Ishikawa (cell line): ENCODE results near the gene TBC1D5.

ENCODE experiments used
- TEAD4 ChIP-seq: IDR thresholded peaks from 2 replicates; pipeline ENCODE4 v1.6.1; 2012
- YY1 ChIP-seq: IDR thresholded peaks from 2 replicates; pipeline ENCODE4 v1.6.1; 2012; ENCODE audit warnings: low read depth

DNA sequence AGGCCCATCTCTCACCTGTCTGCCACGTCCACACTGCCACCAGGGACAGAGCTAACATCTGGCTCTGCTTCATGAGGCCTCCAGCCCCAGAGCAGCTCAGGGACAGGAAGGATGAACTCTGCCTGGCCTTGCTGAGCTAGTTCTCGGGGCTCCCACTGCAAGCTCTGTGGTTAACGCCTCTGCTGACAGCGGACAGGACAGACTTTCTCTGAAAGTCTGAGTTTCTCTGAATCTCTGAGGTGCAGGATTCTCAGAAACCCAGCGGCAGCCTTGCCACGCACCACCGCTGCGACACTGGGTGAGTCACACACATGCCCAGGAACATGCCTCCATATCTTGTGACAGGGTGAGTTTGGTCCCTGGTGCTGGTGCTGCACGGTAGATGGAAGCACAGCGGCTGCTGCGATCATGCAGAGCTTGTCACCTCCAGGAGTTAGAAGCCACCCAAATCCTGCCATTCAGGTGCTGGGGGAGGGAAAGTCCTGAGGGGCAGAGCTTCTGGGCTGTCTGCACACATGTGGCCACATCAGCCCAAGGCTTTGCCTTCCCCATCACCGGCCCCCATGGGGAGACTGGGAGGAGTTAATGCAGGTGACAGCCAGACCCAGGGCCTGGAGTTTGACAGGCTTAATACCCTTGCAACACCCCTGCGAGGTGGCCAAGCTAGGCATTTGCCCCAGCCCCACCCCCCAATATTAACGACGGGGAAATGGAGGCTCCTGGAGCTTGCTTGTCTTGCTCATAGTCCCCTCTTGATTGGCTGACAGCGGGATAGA lies 590.6 kb downstream of the TBC1D5 start:
- TF ChIP-seq YY1 (no peak), TEAD4 (no peak)
